Stimulated activated CD8-positive, alpha-beta memory T cell treated with anti-CD3 and anti-CD28 coated beads, Interleukin-15, amount 100 ng/mL, for 24 hours (primary cell): Measurements from ENCODE around the gene SCN10A.

ENCODE experiments used
- DNase-seq: peaks from one replicate; pipeline ENCODE4 v3.0.0-alpha.2; 2020; ENCODE audit warnings: low read depth

SCN10A gene

DNA sequence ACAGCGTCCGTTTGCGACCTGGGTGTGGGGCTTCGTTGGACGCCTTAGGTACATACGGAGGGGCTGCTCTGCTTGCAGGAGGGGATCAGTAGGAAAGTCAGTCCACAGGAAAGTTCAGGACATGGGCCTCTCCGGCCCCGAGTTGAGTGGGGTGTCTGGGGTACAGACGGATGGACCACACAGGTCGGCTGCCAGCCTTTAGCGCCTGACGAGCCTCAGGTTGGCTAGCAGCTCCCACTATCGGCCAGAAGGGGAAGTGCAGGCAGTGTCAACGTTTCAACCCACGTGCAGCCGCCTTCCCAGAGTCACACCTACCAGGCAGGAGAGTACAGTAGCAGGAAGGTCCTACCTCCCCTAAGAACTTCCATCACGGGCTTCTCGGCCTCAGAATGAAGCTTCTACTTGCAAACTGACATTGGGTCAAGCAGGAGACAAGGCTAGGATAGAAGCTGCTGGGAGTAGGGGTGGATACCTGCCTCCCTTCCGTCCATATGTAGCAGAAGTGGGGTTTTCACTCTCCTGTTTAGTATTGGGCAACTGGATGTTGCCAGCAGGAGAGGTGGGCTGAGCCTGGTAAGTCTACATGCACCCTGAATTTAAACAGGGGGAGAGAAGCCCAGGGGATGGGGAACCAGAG is 164.7 kb downstream of the SCN10A start:
- peak; percentile 28 for DNase-seq

DNA sequence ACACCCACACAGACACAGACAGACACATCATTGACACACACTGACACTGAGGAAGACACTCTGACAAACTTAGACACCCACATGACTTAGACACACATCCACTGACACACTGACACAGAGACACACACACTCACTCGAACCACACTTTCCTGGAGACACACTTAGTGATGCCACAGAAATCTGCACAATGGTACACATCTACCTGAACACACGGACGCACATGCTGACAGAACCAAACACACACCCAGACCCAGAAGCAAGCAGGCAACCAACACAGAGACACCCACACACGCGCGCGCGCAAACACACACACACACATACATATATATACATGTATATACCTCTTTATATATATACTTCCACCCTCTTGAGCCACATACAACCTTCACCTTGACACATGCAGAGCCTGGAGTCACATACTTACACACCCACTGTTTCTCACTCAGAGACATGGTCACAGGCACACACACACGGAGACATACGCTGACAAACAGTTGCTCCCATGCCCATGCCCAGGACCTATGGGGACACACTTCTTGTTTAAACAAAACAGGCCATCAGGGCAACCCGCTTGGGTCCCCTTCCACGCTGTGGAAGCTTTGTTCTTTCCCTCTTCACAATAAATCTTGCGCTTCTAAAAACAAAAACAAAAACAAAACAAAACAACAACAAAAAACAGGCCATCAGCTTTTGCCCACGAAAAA is 165.6 kb downstream of the SCN10A start:
- no peak for DNase-seq

DNA sequence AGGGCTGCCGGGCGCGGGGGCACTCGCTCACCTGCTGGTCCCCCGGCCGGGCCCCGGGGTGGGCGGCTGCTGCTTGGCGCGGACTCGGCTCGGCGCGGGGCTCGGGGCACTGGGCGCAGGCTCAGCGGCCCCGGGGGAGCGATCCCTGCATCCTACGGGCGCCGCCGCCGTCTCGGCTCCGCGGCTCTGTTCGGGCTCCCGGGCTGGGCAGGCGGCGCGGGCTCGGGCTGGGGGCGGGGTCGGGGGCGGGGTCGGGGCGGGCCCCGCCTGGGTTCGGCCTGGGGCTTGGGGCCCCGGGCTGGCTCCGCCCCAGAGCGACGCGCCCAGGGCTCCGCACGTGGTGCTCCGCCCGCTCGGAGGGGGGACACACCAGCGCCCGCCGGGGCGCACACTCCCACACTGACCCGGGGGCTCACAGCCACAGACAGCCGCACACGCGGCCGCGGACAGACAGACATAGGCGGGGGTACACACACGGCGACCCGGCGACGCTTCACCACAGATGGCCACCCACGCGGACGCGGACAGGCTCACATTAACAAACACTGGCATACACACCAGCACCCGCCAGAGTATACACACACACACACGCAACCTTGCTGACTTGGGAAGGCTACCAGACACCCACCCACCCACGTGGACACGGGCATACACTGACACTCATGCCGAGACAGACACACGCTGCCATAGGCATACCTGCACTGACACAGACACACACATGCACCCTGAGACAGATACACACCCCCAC is 166.3 kb downstream of the SCN10A start, which contains the start of gene SCN5A:
SCN5A (minus strand) TSS at position 188 of the 748 bp plus-strand sequence. CDS start 16,380 bp downstream, outside the sequence.
- DNase-seq = peak; percentile 25

DNA sequence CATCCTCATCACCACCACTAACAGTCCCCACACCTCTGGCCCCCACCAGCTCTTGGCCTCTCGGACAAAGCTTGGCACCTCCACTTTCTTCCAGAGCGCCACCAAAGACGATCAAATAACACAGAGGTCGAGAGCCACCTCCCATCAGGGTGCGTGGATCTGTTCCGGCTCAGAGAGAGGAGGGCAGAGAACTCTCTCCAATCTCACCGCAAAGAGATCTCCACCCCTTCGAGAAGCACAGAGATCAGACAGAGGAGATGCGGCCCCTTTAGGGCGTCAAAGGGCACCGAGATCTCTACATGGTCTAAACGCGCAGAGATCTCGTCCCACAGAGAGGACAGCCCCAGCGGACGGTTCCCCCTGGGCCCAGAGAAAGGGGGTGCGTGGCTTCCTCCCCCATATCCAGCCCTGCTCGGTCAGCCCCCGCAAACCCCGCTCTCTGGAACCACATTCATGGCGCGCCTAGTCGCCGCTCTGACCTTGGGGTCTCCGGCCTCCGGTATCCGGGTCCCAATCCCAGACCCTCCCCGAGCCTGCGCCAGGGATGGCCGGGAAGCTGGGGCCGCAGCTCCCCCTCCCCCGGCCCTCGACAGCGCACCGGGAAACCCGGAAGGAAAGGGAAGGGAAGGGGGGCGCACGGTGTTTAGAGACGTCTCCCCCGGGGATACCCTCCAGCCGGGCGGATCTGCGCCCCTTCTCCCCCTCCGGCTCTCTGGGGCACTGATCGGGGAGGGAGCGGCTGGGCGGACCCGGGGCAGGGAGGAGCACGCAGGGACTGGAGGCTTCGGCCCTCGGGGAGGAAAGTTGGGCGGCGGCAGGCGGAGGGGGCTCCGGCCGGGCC is 167.1 kb downstream of the SCN10A start:
- no peak for DNase-seq

DNA sequence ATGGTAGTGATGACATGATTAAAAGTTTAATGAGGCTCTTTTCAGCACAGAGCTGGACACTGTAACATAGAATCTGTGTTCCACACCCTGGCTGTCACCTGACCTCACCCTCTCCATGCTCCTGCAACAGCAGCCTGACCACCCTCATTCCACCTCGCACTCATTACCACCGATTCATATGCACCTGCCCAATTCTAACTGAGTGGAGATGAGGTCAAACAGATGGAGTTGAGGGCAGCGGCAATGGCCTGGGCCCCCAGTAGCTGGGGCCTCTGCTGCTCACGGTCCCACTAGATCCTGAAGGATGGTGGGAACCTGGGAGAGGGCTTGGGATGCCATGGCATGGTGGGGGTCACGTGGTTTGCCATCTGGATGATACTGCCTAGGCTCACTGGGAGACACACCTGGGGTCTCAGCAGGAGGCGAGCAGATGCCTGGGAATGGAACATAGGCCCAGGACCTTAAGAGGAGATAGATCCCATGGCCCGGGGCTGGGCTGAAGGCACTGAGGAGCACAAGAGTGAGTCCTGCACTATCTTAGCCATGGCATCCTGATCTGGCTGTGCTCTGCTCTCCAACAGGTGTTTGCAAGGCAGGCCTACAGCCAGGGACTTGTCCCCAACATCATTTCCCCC is 167.9 kb downstream of the SCN10A start:
- DNase-seq = no peak

DNA sequence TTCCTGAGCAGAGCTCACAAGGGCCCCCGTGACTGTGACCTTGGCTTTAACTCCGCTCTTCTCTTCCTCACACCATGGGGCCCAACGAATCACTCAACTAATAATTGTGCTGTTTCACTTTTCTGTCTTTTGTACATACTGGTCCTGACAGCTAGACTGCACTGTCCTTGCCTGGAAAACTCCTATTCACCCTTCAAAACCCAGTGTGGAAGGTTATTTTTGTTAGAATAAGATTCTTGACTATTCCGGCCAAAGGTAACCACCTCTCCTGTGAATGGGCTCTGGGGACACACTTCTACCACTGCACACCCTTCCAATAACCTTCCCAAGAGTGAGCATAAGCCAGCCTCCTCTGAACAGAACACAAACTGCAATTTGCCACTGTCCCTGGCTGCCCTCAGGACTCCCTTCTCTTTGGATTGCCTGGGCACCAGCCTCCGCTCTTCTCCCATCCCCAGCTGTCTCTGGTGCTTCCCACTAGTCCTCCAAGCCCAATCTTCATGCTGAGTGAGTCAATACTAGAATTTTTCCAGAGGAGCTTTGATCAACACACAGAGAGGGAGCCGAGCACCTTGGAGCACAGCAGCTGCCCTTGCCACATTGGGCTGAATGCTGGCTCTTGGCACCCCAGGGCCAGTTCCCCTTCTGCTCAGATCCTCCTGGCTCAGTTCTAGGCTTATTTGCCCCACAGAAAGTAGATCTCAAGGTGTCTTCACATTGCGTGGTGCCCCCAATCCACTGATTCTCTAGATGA is 168.6 kb downstream of the SCN10A start:
- no peak for DNase-seq
